GM18907 (cell line): ENCODE results near the gene OR6B2.
"Not testable (repeated sequence)": the region's sequence is repeated elsewhere in the genome, so short reads cannot be mapped to it uniquely, and the experiment has no call there.

Source experiments
- ATAC-seq: cut with Tn5 transposase; IDR thresholded peaks from one replicate; pipeline ENCODE4 v1.9.1; 2021; ENCODE audit warnings: mild to moderate bottlenecking, moderate library complexity; ENCODE audit not compliant: unreplicated experiment

The OR6B2 gene

DNA sequence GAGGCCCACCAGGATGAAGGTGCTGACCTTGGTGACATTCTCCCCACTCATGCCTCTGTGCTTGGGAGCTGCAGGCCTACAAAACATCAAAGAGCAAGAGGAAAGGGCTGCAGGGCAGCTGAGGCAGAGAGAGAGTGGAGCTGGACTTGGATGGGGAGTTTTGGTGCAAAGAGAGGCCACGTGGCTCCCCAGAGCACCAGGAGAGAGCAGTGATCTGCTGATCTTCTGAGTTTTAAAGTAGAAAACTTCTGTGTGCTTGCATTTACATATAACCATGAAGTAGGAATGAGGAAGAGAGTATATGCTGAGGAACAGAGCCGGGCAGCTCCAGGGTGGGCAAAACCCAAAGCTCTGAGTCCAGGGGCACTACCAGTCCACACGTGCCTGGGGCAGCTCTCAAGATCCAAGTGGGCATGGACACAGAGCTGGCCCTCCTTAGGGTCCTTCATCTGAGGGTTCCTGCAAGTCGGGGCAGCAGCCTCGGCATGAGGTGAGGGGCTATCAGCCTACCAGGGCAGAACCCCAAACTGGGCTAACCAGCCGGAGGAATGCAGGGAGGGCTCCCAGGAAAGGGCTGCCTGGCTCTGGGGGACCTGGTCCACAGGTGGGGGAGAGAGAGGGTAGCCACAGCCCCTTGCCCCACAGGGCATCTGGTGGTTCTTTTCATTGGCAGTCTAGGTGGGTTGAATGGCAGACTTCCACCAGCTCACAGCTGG, at the start of gene OR6B2:
Gene OR6B2 (minus strand): TSS at position 51 of the 716 bp plus-strand sequence. CDS start 0 bp downstream, at position 51.
- ATAC-seq = no peak

- ATAC-seq = no peak
Observed at GRCh38 chr2:240078631-240079030, 48.4 kb upstream of the OR6B2 start.

GRCh38 chr2:240077442-240077841, 47.2 kb upstream of the OR6B2 start:
- no peak for ATAC-seq

- no peak for ATAC-seq
Observed at GRCh38 chr2:240074545-240074944, 44.3 kb upstream of the OR6B2 start.

DNA sequence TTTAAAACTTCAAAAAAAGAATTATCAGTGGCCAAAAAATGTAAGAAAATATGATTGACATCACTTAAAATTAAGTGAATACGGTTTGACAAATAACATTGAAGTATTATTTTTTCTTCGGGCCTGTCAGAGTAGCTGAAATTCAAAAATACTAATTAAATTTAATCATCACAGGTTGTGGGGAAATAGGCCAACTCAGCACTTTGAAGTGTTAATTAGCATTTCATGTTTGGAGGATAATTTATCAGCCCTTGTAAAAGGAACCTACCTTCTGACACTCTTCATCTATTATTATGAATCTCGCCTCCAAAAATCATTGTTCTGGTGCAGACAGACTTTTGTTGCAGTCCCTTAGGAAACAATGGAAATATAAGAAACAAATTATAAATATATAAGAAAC, 40.7 kb upstream of the OR6B2 start:
- ATAC-seq = no peak

- ATAC-seq = no peak
Observed at GRCh38 chr2:240069829-240070228, 39.6 kb upstream of the OR6B2 start.

DNA sequence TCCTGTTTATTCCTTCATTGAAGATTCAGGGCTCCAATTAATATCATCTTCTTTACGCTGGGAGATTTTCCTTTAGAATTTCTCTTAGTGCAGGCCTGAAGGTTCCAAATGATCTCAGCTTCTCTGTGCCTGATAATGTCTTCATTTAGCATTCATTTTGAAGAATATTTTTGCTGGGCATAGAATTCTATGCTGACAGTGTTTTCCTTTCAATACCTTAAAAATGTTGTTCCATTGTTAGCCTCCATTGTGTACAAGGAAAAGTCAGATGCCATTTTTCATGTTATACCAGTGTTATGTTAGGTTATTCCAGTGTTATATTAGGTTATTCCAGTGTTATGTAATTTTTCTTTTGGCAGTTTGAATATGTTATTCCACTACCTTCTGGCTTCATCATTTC, 38.0 kb upstream of the OR6B2 start:
- ATAC-seq = no peak

GRCh38 chr2:240066489-240066888, 36.3 kb upstream of the OR6B2 start:
- no peak for ATAC-seq

GRCh38 chr2:240064898-240065297, 34.7 kb upstream of the OR6B2 start:
- ATAC-seq = no peak

DNA sequence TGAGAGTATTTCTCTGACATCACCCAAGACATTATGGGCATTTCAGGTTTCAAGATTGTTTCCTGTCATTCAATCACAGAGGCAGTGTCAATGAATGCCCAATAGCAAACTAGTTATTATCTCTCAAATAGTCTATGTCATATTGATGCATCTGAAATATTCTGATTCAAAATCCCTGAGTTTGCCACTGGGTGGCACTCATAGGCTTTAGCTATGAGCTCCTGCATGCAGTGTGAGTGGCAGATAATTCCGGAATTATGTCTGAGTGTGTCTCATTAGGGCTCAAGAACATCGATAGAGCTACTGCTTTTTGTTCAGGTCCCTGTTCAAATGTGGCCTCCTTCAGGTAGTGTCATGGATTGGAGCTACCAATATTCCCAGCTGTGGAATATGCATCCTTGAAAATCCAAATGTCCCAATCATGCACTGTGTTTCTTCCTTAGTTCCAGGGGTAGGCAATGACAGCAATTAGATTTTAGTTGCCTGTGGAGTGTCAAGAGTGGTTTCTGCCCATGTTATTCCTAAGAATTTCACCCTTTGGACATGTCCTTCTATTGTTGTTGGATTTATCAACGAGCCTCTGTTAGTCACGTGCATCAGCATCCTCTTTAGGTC, 30.9 kb upstream of the OR6B2 start:
- no peak for ATAC-seq

GRCh38 chr2:240056678-240057077, 26.4 kb upstream of the OR6B2 start:
- no peak for ATAC-seq

DNA sequence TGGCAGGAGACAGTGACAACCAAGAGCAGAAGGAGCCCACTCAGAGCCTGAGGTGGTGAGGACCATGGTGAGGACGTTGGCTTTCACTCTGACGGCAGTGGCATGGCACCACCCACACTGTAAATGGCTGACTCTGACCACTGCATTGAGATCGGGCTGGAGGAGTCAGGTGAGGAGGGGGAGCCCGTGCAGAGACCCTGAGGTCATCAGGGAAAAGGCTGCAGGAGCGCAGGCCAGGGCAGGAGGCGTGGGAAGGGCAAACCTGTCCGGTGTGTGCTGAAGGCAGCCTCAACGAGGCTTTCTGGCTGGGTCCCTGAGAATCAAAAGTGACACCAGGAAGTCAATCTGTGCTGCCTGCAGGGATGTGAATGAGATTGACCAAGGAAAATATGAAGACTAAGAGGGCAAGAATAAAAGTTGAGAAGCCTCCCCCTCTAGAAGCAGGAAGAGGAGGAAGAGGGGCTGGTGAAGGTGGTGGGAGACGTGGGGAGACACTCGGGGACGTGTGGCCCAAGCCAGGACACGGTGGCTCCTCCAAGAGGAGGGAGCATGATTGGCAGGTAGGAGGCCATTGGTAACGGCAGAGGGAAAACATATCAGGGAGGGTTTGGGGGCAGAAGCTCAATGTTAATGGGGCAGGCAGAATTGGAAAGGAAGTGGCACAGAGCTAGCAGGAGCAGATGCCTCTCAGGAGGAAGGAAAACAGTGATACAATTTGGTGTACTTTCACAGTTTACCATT, 25.1 kb upstream of the OR6B2 start:
- ATAC-seq = no peak

DNA sequence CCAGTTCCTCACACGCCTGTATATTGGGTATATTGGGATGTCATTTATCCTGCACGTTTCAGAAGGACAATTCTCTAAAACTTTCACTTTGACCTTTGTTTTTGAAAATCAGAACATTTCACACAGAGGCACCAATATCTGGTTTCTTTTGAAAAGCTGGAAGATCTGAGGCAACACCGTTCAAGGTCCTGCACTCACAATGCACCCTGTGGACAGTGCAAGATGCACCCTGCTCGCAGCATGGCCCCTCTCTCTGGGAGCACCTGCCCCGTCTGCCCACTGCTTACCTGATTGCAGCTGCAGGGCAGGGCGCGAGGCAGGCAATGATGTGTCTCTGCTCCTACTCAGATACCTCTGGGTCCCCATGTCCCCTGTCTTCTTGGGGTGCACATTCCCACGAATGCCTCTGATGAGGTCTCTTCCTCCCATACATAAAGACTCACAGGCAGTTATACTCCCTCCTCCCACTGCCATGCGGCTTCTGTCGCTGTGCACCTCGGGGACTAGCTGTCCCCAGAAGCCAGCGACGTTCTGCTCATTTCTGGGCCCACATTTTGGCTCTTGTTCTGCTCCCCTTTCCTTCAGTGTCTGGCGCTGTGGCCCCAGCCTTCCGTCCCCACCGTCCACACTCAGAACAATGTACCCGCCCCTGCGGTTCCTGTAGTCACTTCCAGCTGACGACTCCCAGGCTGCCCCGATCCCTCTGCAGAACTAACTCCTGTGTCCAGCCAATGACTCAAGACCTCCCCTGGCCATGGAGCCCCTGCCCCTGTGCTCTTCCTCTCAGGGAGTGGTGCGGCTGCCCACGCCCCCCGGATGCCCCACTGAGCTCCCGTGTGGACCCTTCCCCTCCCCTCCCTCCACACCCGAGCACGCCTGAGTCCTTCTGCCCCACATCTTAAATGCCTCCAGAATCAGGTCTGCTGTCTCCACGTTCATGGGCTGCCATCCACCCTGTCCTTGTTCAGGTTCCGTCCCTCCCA, 23.2 kb upstream of the OR6B2 start, which contains the start of gene OR6B3:
Gene OR6B3 (minus strand): TSS at position 349 of the 983 bp plus-strand sequence.
- ATAC-seq = no peak

DNA sequence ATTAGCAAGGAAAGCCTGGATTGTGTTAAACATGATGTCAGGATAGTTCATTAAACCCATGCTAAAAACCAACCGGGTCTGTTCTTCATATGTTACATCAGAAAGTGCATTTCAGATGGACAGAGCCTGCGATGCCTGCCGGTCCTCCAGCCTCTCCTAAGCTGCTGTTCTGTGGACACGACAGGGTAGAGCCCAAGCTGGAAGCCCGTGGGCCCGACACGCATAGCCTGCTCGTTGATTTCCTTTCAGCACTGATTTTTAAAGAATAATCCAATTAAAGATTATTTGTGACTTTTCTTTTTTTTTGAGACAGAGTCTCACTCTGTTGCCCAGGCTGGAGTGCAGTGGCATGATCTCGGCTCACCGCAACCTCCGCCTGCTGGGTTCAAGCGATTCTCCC, 22.3 kb upstream of the OR6B2 start:
- ATAC-seq = no peak

GRCh38 chr2:240051697-240052096, 21.5 kb upstream of the OR6B2 start:
- ATAC-seq = no peak

- no peak for ATAC-seq
Observed at GRCh38 chr2:240050278-240050677, 20.0 kb upstream of the OR6B2 start.

- no peak for ATAC-seq
Observed at GRCh38 chr2:240048237-240048636, 18.0 kb upstream of the OR6B2 start.

- no peak for ATAC-seq
Observed at GRCh38 chr2:240045098-240045497, 14.9 kb upstream of the OR6B2 start.

GRCh38 chr2:240044096-240044495, 13.9 kb upstream of the OR6B2 start:
- not testable (repeated sequence) for ATAC-seq

GRCh38 chr2:240043279-240043989, 13.2 kb upstream of the OR6B2 start:
- ATAC-seq = no peak
